HepG2 (cell line): Measurements from ENCODE around the gene TCEAL2.

ENCODE experiments used
- AHR ChIP-seq: IDR thresholded peaks from 2 replicates; pipeline ENCODE4 v1.6.1; 2018; ENCODE audit warnings: missing genetic modification reagents, missing compliant biosample characterization
- CTCF ChIP-seq: sonication (generic); formaldehyde crosslinking; IDR thresholded peaks from 2 replicates; pipeline ENCODE4 v1.5.0; 2020; ENCODE audit warnings: mild to moderate bottlenecking, missing genetic modification reagents, moderate library complexity
- GFI1 ChIP-seq: sonication (generic); formaldehyde crosslinking; IDR thresholded peaks from 2 replicates; pipeline ENCODE4 v1.5.0; 2020; ENCODE audit warnings: missing genetic modification reagents, mild to moderate bottlenecking, borderline replicate concordance
- GTF2F1 ChIP-seq: fragments of 150-350 bp; IDR thresholded peaks from 2 replicates; pipeline ENCODE4 v1.6.1; 2014; ENCODE audit warnings: low read length
- NFE2L2 ChIP-seq: fragments of 150-350 bp; IDR thresholded peaks from 2 replicates; pipeline ENCODE4 v1.6.1; 2014; ENCODE audit warnings: low read length
- POLR2AphosphoS5 ChIP-seq: IDR thresholded peaks from 2 replicates; pipeline ENCODE4 v1.6.1; 2012; ENCODE audit warnings: low read depth, low read length
- RFX1 ChIP-seq: fragments of 450-650 bp; IDR thresholded peaks from 2 replicates; pipeline ENCODE4 v1.6.1; 2017
- ZNF580 ChIP-seq: IDR thresholded peaks from 2 replicates; pipeline ENCODE4 v1.6.1; 2016; ENCODE audit warnings: low read depth, borderline replicate concordance
- ZNF589 ChIP-seq: sonication (generic); formaldehyde crosslinking; conservative IDR thresholded peaks from 2 replicates; pipeline ENCODE4 v1.8.0; 2022; ENCODE audit warnings: mild to moderate bottlenecking, moderate library complexity, missing genetic modification reagents
- ZNF777 ChIP-seq: sonication (generic); formaldehyde crosslinking; IDR thresholded peaks from 2 replicates; pipeline ENCODE4 v1.4.0; 2020; ENCODE audit warnings: missing genetic modification reagents
- TF ChIP-seq, protein P1 (sequence below): sonication (generic); formaldehyde crosslinking; IDR thresholded peaks from 2 replicates; pipeline ENCODE4 v1.8.1; 2023; ENCODE audit warnings: mild to moderate bottlenecking, missing genetic modification reagents
- TF ChIP-seq, protein P2 (sequence below): sonication (generic); formaldehyde crosslinking; IDR thresholded peaks from 2 replicates; pipeline ENCODE4 v1.5.0; 2020; ENCODE audit warnings: missing genetic modification reagents

DNA sequence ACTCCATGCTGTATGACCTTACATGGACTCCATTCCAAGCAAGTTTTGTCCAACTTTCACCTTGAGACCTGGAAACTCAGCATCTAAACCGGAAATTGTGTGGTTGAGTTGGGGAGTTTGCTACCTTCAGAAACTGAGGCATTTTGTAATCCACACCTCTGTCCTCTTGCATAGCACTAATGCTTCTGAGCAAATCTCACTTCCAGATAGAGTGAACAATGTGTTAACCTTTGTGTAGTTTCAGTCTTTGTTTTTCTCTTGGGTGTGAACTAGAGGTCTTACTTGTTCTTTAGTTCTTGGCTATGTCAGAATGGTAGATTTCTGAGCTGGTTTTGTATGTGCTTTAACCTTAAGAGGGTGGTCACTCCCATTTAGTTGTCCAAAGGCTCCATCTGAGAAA is 48.1 kb upstream of the TCEAL2 start:
- TF ChIP-seq POLR2AphosphoS5 (no peak), ZNF777 (CRISPR knock-in tag) (no peak), ZNF589 (CRISPR knock-in tag) (no peak), CTCF (no peak), GFI1 (no peak), GTF2F1 (no peak), RFX1 (no peak), ZNF580 (CRISPR knock-in tag) (no peak), NFE2L2 (no peak), AHR (CRISPR knock-in tag) (no peak)
- TF ChIP-seq, protein P1, sequence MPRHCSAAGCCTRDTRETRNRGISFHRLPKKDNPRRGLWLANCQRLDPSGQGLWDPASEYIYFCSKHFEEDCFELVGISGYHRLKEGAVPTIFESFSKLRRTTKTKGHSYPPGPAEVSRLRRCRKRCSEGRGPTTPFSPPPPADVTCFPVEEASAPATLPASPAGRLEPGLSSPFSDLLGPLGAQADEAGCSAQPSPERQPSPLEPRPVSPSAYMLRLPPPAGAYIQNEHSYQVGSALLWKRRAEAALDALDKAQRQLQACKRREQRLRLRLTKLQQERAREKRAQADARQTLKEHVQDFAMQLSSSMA, result no peak
- TF ChIP-seq, protein P2, sequence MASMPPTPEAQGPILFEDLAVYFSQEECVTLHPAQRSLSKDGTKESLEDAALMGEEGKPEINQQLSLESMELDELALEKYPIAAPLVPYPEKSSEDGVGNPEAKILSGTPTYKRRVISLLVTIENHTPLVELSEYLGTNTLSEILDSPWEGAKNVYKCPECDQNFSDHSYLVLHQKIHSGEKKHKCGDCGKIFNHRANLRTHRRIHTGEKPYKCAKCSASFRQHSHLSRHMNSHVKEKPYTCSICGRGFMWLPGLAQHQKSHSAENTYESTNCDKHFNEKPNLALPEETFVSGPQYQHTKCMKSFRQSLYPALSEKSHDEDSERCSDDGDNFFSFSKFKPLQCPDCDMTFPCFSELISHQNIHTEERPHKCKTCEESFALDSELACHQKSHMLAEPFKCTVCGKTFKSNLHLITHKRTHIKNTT (CRISPR knock-in tag), result no peak
